ENCODE results near the gene NLGN3. TPM values are rescaled to one million over a fixed set of nuclear protein-coding genes. Genes with fewer than 3 reads are reported as not detected.

The NLGN3 gene
- total and polyA plus RNA-seq, 2 of the 8 experiments (the other 6 are each of a cell fraction or from before 2014, with no cell fraction given): 12.0 to 14.8 TPM

DNA sequence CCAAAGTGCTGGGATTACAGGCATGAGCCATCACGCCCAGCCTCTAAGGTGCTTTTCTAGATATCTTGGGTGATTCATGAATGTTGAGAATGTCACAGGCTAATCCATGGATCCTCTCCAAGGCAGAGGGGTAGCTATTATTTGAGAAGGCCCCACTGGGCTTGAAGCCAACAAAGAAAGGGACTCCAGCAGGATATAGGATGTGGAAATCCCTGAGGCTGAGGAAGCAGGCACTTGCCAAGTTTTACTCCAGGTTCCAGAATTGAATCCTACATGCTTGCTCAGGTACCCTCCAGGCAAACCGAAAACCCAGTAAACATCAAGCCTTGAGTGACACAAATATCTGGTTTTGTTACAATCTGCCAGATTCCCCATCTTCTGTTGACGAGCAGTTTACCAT lies 15.8 kb downstream of the NLGN3 start:
- no peaks in the 10 kb centered on the region for H3K4me1 ChIP-seq (replicated peaks in 1 of 4; ENCODE audit: control insufficient read depth in 3 of 4, insufficient read depth in 4 of 4, low read length in 3 of 4)
- H3K4me2 ChIP-seq (ENCODE audit: insufficient read depth in 1 of 2, low read depth in 2 of 2, low read length in 2 of 2): no peak overlapping the region
- no peak overlapping the region for H2BK5ac ChIP-seq (ENCODE audit: low read depth, low read length)
- no peak overlapping the region for H2AK5ac ChIP-seq (ENCODE audit: low read depth, low read length)
- no peak overlapping the region for H4K5ac ChIP-seq (ENCODE audit: insufficient read length, low read depth, low read length)
- no peak overlapping the region for H2BK20ac ChIP-seq (ENCODE audit: low read length)
- ChIA-PET CTCF (ENCODE audit: partially characterized antibody) (no interaction called here), POLR2A (ENCODE audit: partially characterized antibody) (no interaction called here)
- no peak overlapping the region for H2BK120ac ChIP-seq (replicated peaks; ENCODE audit: low read depth, low read length)
- no peak overlapping the region for H3K27ac ChIP-seq (ENCODE audit: low read depth, low read length)
- no peak overlapping the region for H2AFZ ChIP-seq (ENCODE audit: low read length)
- H2BK12ac ChIP-seq (ENCODE audit: low read depth, low read length): no peak overlapping the region
- H4K91ac ChIP-seq (replicated peaks; ENCODE audit: insufficient read length, low read length): no peak overlapping the region
- no peak overlapping the region for H3K14ac ChIP-seq (ENCODE audit: insufficient read length)
- H4K8ac ChIP-seq (ENCODE audit: extremely low read depth, insufficient read depth, low read length): no peak overlapping the region
- WGBS, 2 experiments (ENCODE audit: extremely low coverage in 1 of 2, insufficient coverage in 1 of 2, insufficient read length in 1 of 2, insufficient replicate concordance in 2 of 2, low coverage in 1 of 2, low lambda C conversion rate in 2 of 2, missing lambda C conversion rate in 1 of 2): 91% methylated on average over 3 of the region's 3 CpGs; no CpG with 5 or more reads in 1 of the 2 experiments
- H3K4me3 ChIP-seq (ENCODE audit: extremely low read depth in 1 of 4, insufficient read depth in 2 of 4, low read depth in 3 of 4, low read length in 4 of 4): no peak overlapping the region
- H3K23ac ChIP-seq (ENCODE audit: insufficient read length): no peak overlapping the region
- H3K9me3 ChIP-seq (ENCODE audit: insufficient read depth in 2 of 2, low read depth in 1 of 2, low read length in 1 of 2): no peaks in the 10 kb centered on the region
- no peak overlapping the region for H3K9ac ChIP-seq (replicated peaks in 1 of 4; ENCODE audit: extremely low read depth in 1 of 4, low read depth in 3 of 4, low read length in 3 of 4)
- H3K27me3 ChIP-seq (replicated peaks in 1 of 4; ENCODE audit: control insufficient read depth in 3 of 4, extremely low read depth in 1 of 4, insufficient read depth in 3 of 4, low read length in 3 of 4): no peaks in the 10 kb centered on the region
- H3K18ac ChIP-seq (ENCODE audit: extremely low read depth, low read length): no peak overlapping the region
- no peak overlapping the region for H3K4ac ChIP-seq (replicated peaks; ENCODE audit: insufficient read length, low read depth, low read length)
- no peaks in the 10 kb centered on the region for H4K20me1 ChIP-seq (replicated peaks in 1 of 2; ENCODE audit: control insufficient read depth in 1 of 2, insufficient read depth in 2 of 2, low read length in 2 of 2)
- peaks cover 0 to 7% (median 2%) of the 10 kb centered on the region in 4 experiments; a peak in 4 of 8 replicates for H3K36me3 ChIP-seq (ENCODE audit: control insufficient read depth in 2 of 4, insufficient read depth in 4 of 4, low read length in 3 of 4)
- no peaks in the 10 kb centered on the region for H3K79me2 ChIP-seq (ENCODE audit: control insufficient read depth in 1 of 2, insufficient read depth in 2 of 2, low read length in 2 of 2)
- no peaks in the 10 kb centered on the region; the same call in 1 of the 2 replicates for H3K23me2 ChIP-seq (ENCODE audit: low read depth, low read length)
- H2BK15ac ChIP-seq (ENCODE audit: low read length): no peak overlapping the region
- H3K79me1 ChIP-seq (ENCODE audit: low read depth, low read length): no peaks in the 10 kb centered on the region
- FAIRE-seq: no peak
- DNase-seq (ENCODE audit: low read depth in 1 of 2, low spot score in 2 of 2): no peak
- no peak overlapping the region for H3K56ac ChIP-seq (replicated peaks; ENCODE audit: insufficient read length, low read depth, low read length)
- TF ChIP-seq CEBPB (IDR thresholded peaks at IDR 0.05; ENCODE audit: low read depth, low read length): no peak
- TF ChIP-seq, protein P1, sequence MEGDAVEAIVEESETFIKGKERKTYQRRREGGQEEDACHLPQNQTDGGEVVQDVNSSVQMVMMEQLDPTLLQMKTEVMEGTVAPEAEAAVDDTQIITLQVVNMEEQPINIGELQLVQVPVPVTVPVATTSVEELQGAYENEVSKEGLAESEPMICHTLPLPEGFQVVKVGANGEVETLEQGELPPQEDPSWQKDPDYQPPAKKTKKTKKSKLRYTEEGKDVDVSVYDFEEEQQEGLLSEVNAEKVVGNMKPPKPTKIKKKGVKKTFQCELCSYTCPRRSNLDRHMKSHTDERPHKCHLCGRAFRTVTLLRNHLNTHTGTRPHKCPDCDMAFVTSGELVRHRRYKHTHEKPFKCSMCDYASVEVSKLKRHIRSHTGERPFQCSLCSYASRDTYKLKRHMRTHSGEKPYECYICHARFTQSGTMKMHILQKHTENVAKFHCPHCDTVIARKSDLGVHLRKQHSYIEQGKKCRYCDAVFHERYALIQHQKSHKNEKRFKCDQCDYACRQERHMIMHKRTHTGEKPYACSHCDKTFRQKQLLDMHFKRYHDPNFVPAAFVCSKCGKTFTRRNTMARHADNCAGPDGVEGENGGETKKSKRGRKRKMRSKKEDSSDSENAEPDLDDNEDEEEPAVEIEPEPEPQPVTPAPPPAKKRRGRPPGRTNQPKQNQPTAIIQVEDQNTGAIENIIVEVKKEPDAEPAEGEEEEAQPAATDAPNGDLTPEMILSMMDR (IDR thresholded peaks at IDR 0.05; ENCODE audit: control extremely low read depth in 1 of 3, insufficient read depth in 1 of 3, low read depth in 1 of 3, low read length in 3 of 3): no peak
- TF ChIP-seq PHF8 (conservative IDR thresholded peaks at IDR 0.05; ENCODE audit: low read depth, low read length): no peak
- no peak for TF ChIP-seq POLR2A (IDR thresholded peaks at IDR 0.05; ENCODE audit: control extremely low read depth in 1 of 2, low read depth in 2 of 2, low read length in 2 of 2)
- TF ChIP-seq POU5F1 (IDR thresholded peaks at IDR 0.05; ENCODE audit: low read depth, low read length): no peak
- TF ChIP-seq, protein P2, sequence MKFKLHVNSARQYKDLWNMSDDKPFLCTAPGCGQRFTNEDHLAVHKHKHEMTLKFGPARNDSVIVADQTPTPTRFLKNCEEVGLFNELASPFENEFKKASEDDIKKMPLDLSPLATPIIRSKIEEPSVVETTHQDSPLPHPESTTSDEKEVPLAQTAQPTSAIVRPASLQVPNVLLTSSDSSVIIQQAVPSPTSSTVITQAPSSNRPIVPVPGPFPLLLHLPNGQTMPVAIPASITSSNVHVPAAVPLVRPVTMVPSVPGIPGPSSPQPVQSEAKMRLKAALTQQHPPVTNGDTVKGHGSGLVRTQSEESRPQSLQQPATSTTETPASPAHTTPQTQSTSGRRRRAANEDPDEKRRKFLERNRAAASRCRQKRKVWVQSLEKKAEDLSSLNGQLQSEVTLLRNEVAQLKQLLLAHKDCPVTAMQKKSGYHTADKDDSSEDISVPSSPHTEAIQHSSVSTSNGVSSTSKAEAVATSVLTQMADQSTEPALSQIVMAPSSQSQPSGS (IDR thresholded peaks at IDR 0.05; ENCODE audit: low read length): no peak
- no peak for TF ChIP-seq BCL11A (IDR thresholded peaks at IDR 0.05; ENCODE audit: low read depth in 2 of 2, low read length in 2 of 2)
- TF ChIP-seq YY1 (IDR thresholded peaks at IDR 0.05; ENCODE audit: low read depth, low read length): no peak
- TF ChIP-seq SP2 (IDR thresholded peaks at IDR 0.05; ENCODE audit: low read length): no peak
- TF ChIP-seq SIRT6 (IDR thresholded peaks at IDR 0.05; ENCODE audit: low read length): no peak
- TF ChIP-seq KDM4A (IDR thresholded peaks at IDR 0.05; ENCODE audit: low read depth, low read length, severe bottlenecking): no peak
